ENCODE data around the gene GTF3C1. TPM values are rescaled to one million over a fixed set of nuclear protein-coding genes. Genes with fewer than 3 reads are reported as not detected.

Gene GTF3C1
- total RNA-seq, 1 donor from 2014 or later, result 98.7 TPM

DNA sequence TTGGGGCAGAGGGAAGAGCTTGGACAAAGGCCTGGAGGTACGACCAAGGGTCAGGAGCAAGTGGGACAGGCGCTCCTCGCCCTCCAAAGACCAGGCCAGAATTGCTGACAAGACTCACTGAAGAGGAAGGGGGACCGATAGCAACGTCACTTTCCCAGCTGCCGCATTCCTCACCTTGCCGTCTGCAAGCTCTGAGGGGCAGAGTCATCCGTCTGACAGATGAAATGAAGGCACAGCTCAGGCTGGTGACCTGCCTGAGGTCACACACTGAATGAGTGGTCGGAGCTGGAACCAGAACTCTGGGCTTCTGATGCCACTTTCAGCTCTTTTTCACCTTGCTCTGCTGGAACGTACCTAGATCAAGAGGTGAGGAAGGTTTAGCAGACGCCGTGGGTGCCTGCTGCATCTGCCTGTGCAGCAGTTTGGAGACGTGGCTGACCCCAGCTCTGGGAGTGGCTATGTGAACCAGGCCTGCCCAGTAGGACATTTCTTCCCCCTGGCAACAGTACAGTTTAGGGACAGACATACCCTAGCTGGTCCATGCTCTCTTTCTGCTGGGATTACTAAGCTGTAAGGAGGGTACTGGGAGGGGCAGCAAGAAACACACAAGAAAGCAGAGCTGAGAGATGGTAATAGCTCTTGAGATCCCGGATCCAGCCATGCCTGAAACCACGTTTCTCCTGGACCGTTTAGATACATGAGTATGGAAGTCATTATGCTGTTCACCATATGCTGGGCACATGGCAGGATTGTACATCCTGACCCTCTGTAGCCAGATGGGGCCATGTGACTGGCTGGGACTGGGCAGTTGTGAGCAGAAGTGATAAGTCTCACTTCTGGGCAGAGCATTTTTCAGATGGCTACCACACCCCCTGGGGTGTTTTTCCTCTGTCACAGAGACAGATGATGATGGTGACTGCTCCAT lies 96.9 kb downstream of the GTF3C1 start:
- TF ChIP-seq, protein P1, sequence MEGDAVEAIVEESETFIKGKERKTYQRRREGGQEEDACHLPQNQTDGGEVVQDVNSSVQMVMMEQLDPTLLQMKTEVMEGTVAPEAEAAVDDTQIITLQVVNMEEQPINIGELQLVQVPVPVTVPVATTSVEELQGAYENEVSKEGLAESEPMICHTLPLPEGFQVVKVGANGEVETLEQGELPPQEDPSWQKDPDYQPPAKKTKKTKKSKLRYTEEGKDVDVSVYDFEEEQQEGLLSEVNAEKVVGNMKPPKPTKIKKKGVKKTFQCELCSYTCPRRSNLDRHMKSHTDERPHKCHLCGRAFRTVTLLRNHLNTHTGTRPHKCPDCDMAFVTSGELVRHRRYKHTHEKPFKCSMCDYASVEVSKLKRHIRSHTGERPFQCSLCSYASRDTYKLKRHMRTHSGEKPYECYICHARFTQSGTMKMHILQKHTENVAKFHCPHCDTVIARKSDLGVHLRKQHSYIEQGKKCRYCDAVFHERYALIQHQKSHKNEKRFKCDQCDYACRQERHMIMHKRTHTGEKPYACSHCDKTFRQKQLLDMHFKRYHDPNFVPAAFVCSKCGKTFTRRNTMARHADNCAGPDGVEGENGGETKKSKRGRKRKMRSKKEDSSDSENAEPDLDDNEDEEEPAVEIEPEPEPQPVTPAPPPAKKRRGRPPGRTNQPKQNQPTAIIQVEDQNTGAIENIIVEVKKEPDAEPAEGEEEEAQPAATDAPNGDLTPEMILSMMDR (IDR thresholded peaks at IDR 0.05; ENCODE audit: unreplicated experiment), result no peak
- no peak for DNase-seq (ENCODE audit: low spot score)
- Mint-ChIP-seq H3K4me3 (ENCODE audit: unreplicated experiment) (no peak overlapping the region), H3K27me3 (ENCODE audit: unreplicated experiment) (peaks cover 9% of the 10 kb centered on the region), H3K4me1 (ENCODE audit: unreplicated experiment) (peaks cover 30% of the 10 kb centered on the region), H3K36me3 (ENCODE audit: low read depth, unreplicated experiment) (peaks cover 6% of the 10 kb centered on the region), H3K9me3 (ENCODE audit: unreplicated experiment) (no peaks in the 10 kb centered on the region), H3K27ac (ENCODE audit: unreplicated experiment) (no peak overlapping the region)

DNA sequence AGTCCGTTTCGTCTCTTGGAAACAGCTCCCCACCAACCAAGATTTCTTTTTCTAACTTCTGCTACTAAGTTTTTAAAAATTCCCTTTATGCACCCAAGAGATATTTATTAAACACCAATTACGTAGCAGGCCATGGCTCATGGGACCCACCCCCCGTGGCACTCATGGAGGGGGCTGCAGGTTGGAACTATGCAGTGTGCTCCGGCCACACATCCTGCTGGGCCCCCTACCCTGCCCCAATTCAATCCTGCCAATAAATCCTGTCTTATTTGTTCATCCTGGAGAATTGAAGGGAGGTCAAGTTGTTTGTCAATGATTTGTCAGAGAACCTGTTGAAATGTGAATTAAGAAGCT lies 99.5 kb downstream of the GTF3C1 start:
- Mint-ChIP-seq H3K36me3 (ENCODE audit: low read depth, unreplicated experiment) (peaks cover 8% of the 10 kb centered on the region), H3K9me3 (ENCODE audit: unreplicated experiment) (no peaks in the 10 kb centered on the region), H3K4me1 (ENCODE audit: unreplicated experiment) (peaks cover 8% of the 10 kb centered on the region), H3K27ac (ENCODE audit: unreplicated experiment) (no peak overlapping the region), H3K27me3 (ENCODE audit: unreplicated experiment) (peaks cover 9% of the 10 kb centered on the region), H3K4me3 (ENCODE audit: unreplicated experiment) (no peak overlapping the region)
- TF ChIP-seq, protein P1 (IDR thresholded peaks at IDR 0.05; ENCODE audit: unreplicated experiment), result no peak
- DNase-seq (ENCODE audit: low spot score), result no peak

DNA sequence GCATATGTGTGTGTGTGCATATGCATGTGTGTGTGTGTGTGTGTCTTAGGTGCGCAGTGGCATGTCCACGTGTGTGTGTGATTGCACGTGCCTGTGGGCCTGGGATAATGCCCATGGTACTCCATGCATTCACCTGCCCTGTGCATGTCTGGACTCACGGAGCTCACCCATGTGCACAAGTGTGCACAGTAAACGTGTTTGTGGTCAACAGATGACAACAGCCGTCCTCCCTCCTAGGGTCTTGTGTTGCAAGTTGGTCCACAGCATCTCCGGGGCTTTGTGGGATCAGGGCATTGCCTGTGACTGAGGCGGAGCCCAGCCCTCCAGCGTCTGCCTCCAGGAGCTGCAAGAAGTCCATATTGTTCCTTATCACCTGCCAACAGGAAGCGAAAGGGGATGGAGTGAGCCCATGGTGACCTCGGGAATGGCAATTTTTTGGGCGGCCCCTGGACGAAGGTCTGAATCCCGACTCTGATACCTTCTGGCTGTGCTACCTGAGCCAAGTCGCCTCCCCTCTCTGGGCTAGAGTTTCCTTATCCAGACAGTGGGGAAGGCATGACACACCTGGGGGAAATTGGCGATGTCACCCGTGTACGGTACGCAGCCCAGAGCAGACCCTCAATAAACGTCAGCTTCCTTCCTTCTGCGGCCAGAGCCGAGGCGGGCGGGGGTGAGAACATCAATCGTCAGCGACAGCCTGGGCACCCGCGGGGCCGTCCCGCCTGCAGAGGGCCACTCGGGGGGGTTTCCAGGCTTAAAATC lies 100.1 kb downstream of the GTF3C1 start:
- DNase-seq (ENCODE audit: low spot score), result no peak
- no peaks in the 10 kb centered on the region for H3K9me3 Mint-ChIP-seq (ENCODE audit: unreplicated experiment)
- no peak overlapping the region for H3K27ac Mint-ChIP-seq (ENCODE audit: unreplicated experiment)
- H3K27me3 Mint-ChIP-seq (ENCODE audit: unreplicated experiment), result peaks cover 9% of the 10 kb centered on the region
- H3K4me3 Mint-ChIP-seq (ENCODE audit: unreplicated experiment), result no peak overlapping the region
- H3K4me1 Mint-ChIP-seq (ENCODE audit: unreplicated experiment), result peaks cover 3% of the 10 kb centered on the region
- TF ChIP-seq, protein P1 (IDR thresholded peaks at IDR 0.05; ENCODE audit: unreplicated experiment), result no peak
- peaks cover 10% of the 10 kb centered on the region for H3K36me3 Mint-ChIP-seq (ENCODE audit: low read depth, unreplicated experiment)

DNA sequence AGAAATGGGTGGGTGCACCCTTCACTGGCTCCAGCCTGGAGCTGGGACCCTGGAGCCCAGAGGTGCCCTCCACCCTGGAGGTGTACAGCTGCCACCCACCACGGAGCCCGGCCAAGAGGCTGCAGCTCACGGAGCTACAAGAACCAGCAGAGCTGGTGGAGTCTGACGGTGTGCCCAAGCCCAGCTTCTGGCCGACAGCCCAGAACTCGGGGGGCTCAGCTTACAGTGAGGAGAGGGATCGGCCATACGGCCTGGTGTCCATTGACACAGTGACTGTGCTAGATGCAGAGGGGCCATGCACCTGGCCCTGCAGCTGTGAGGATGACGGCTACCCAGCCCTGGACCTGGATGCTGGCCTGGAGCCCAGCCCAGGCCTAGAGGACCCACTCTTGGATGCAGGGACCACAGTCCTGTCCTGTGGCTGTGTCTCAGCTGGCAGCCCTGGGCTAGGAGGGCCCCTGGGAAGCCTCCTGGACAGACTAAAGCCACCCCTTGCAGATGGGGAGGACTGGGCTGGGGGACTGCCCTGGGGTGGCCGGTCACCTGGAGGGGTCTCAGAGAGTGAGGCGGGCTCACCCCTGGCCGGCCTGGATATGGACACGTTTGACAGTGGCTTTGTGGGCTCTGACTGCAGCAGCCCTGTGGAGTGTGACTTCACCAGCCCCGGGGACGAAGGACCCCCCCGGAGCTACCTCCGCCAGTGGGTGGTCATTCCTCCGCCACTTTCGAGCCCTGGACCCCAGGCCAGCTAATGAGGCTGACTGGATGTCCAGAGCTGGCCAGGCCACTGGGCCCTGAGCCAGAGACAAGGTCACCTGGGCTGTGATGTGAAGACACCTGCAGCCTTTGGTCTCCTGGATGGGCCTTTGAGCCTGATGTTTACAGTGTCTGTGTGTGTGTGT lies 100.9 kb downstream of the GTF3C1 start:
- H3K9me3 Mint-ChIP-seq (ENCODE audit: unreplicated experiment), result no peaks in the 10 kb centered on the region
- H3K27ac Mint-ChIP-seq (ENCODE audit: unreplicated experiment), result no peak overlapping the region
- peaks cover 9% of the 10 kb centered on the region for H3K27me3 Mint-ChIP-seq (ENCODE audit: unreplicated experiment)

More for the DNA sequence above, 100.9 kb downstream of the GTF3C1 start:
- Mint-ChIP-seq H3K4me3 (ENCODE audit: unreplicated experiment) (no peak overlapping the region), H3K4me1 (ENCODE audit: unreplicated experiment) (no peaks in the 10 kb centered on the region), H3K36me3 (ENCODE audit: low read depth, unreplicated experiment) (peaks cover 10% of the 10 kb centered on the region)
- TF ChIP-seq, protein P1 (IDR thresholded peaks at IDR 0.05; ENCODE audit: unreplicated experiment), result no peak
- no peak for DNase-seq (ENCODE audit: low spot score)

Measured in endothelial cell (in vitro differentiated cells).